ENCODE data around the gene ZER1.
"Not testable (repeated sequence)": the region's sequence is repeated elsewhere in the genome, so short reads cannot be mapped to it uniquely, and the experiment has no call there.

ZER1 gene

GRCh38 chr9:128713941-128714573 is 57.7 kb downstream of the ZER1 start:
- DNase-seq = no peak

- no peak for DNase-seq
Observed at GRCh38 chr9:128713411-128713780, 58.3 kb downstream of the ZER1 start.

GRCh38 chr9:128712451-128713410 is 59.0 kb downstream of the ZER1 start:
- no peak for DNase-seq

- DNase-seq = no peak
Observed at GRCh38 chr9:128707446-128707845, 64.3 kb downstream of the ZER1 start.

- DNase-seq = no peak
Observed at GRCh38 chr9:128706671-128707381, 64.9 kb downstream of the ZER1 start.

GRCh38 chr9:128706045-128706444 is 65.7 kb downstream of the ZER1 start:
- DNase-seq = no peak

GRCh38 chr9:128705051-128705965 is 66.4 kb downstream of the ZER1 start:
- DNase-seq = no peak

GRCh38 chr9:128704356-128704670 is 67.4 kb downstream of the ZER1 start:
- DNase-seq = no peak

GRCh38 chr9:128703616-128704355 is 67.9 kb downstream of the ZER1 start:
- no peak for DNase-seq

GRCh38 chr9:128702949-128703615 is 68.6 kb downstream of the ZER1 start:
- no peak for DNase-seq

- DNase-seq = peak; percentile 78
Observed at GRCh38 chr9:128702445-128702948, 69.2 kb downstream of the ZER1 start, which contains the start of gene PKN3. TSS of gene PKN3 (plus strand) at chr9:128702503. CDS start at chr9:128702916, 413 bp downstream.

- no peak for DNase-seq
Observed at GRCh38 chr9:128701227-128701854, 70.4 kb downstream of the ZER1 start.

GRCh38 chr9:128699096-128699795 is 72.5 kb downstream of the ZER1 start:
- DNase-seq = not testable (repeated sequence)

- no peak for DNase-seq
Observed at GRCh38 chr9:128696923-128697707, 74.6 kb downstream of the ZER1 start.

GRCh38 chr9:128694344-128694743 is 77.4 kb downstream of the ZER1 start:
- no peak for DNase-seq

- DNase-seq = not testable (repeated sequence)
Observed at GRCh38 chr9:128693738-128694137, 78.0 kb downstream of the ZER1 start.

GRCh38 chr9:128690684-128691034 is 81.1 kb downstream of the ZER1 start:
- DNase-seq = no peak

- peak; percentile 58 for DNase-seq
Observed at GRCh38 chr9:128689820-128690683, 81.7 kb downstream of the ZER1 start.
